ENCODE results near the gene GAD2.

The GAD2 gene

DNA sequence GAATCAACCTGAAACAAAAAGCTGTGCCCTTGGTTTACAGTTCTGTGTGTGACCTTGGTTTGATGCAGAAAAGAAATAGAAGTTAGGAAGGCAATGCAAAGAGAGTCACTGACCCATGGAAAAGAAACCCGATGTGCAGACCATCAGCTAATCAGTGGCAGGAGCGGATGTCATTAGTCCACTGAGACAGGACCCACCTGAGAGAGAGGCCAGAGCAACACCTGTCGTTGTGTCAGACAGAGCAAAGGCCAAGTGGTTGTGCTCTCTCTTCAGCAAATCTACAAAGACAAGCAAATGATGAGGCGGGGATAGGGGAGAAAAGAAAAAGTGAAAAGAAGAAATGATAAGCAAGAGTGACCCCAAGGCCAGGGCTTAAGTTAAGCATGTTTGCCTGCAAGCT is 8.7 kb downstream of the GAD2 start:
- DNase-seq: no peak

DNA sequence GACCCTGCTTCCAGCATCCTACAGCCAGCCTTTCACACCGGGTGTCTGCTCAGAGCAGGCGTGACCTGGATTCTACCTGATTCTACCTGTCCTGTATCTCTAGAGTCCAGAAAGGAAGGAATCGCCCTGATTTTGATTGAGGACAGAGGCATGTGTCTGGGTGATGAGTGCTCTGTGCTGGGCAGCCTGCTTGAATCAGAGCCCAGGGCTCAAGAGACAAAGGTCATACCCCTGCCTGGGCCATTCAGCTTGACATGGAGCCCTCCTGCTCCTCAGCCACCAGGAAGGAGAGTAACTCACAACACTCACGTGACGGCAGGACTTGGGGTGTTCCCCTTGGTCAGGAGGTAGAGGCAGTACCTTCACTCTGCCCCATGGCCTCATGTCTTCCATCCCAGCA is 11.2 kb downstream of the GAD2 start:
- DNase-seq: no peak

GRCh38 chr10:26232174-26232573 is 15.6 kb downstream of the GAD2 start:
- DNase-seq: no peak

DNA sequence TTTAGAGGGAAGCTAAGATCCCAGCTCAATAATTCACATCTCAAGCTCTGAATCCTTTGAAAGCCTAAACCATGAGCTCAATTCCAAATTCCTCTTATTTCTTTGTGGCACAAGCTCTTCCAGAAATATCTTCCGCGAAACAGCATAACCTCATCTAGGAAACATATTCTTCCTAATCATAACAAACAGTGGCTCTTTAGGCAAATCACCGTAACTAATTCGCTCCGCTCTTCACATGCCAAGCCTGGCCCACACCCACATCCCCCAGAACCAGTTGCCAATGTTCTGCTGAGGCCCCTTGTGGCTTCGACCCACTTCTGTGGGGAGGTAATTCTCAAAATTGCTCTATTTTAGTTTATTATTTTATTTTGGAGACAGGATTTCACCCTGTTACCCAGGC is 19.2 kb downstream of the GAD2 start:
- DNase-seq: no peak

DNA sequence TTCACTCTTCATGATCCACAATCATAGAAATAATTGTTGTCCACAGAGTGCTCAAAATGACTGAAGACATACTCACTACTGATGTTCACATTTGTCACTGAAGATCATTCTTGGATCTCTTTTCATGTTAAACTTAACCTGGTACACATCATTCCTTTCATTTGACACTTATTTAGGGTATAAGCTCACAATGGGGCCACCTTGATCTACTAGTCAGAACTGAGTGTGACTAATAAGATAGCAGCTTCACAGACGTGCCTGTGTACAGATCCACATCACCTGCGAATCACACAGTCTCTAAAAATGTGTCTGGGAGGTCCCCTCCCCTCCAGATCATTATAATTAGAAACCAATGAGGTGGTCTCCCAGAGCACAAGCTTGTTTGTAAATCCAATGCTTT is 21.8 kb downstream of the GAD2 start:
- DNase-seq: no peak

DNA sequence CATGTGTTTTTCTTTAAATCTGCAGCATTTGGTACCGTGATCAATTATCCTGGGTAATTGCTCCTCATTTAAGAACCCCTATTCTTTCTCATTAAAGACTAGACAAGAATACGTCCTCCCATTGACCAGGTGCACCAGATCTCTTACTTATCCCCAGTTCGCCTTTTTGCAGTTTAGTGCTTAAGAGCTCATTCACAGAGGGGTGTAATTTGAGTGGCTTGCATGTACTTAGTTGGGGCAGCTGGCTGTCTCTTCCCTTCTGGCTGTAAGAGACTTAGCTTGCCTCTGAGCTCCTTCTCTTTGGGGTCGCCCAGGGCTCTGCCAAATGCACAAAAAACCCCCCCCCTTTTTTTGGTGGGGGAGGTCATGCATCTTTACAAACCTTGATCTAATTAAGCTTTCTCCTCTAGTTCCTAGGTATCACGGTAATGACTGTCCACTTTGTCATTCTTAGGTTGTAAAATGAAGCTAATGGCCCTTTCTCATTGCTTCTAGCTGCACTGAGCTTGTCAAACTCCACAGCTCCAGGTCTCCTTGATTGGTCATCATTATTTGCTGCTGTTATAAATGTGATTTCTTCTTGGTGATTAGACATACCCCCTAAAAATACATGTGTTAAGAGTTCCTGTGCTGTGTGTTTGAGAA is 26.3 kb downstream of the GAD2 start:
- DNase-seq: peak; percentile 76

GRCh38 chr10:26243351-26243720 is 26.8 kb downstream of the GAD2 start:
- DNase-seq: no peak

GRCh38 chr10:26249681-26250080 is 33.1 kb downstream of the GAD2 start:
- no peak for DNase-seq

GRCh38 chr10:26251925-26252324 is 35.4 kb downstream of the GAD2 start:
- DNase-seq: no peak

DNA sequence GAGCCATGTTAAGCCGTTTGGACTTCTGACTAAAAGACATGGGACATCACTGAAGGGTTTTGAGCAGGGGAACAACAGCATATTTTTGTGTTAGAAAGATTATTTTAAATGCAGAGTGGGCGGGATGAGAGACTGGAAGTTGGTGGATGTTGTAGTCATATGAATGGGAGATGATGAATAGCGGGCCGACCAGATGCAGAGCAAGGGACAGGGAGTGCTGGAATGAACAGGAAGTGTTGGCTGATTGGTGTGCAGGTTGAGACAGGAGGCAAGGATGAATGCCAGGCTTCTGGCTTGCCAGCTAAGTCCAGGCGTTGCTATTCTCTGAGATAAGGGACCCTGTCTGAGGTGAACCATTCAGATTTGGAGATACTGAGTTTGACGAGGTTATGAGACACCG is 38.0 kb downstream of the GAD2 start:
- no peak for DNase-seq

DNA sequence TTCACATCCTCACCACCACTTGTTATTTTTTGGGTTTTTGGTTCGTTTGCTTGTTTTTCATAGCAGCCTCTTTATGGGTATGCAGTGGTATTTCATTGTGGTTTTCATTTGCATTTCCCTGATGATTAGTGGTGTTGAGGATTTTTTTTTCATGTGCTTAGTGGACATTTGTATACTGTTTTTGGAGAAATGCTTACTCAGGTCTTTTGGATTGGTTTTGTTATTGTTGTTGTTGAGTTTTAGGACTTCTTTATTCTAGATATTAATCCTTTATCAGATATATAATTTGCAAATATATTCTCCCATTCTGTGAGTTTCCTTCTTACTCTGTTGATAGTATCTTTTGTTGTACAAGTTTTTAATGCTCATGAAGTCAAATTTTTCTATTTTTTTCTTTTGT is 42.8 kb downstream of the GAD2 start:
- no peak for DNase-seq

DNA sequence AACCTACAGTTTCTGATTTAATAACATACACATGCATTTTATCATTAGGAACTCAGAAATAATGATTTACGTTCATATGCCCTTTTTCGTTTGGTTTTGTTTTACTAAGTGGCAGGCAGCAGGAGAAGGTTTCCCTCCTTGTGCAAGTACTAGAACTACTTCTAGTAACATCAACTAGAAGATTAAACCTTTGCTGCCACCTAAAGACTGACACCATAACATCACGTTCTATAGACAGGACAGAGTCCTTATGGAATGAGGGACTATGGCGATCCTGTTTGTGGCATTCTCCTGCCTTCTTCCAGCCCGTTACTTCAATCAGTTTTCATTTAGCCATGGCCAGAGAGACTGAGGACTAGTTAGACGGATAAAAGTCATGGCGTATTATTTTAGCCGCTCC is 53.2 kb downstream of the GAD2 start:
- DNase-seq: peak; percentile 8

DNA sequence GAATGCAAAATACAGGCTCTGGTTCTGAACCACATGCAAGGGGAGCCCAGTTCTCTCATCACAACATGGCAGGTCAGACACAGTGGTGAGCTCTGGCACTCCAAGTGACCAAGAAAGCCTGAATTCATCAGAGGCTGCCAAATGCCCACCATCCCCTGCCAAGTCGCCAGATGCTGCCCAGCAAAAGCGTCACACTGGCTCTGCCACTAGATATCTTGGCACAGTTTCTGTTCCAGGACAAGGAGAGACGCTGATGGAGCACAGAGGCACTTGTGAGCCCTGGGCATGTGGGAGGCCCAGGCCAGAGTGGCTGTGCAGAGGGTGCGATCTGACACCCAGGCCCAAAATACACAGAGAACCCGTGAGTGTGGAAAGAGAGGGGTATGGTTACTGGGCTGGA is 57.8 kb downstream of the GAD2 start:
- DNase-seq: no peak

GRCh38 chr10:26278295-26278694 is 61.7 kb downstream of the GAD2 start:
- no peak for DNase-seq

- no peak for DNase-seq
These were observed 73.7 kb downstream of the GAD2 start for GRCh38 chr10:26290236-26290635.

- DNase-seq: no peak
These were observed 75.3 kb downstream of the GAD2 start for GRCh38 chr10:26291721-26292480.

GRCh38 chr10:26296360-26296759 is 79.8 kb downstream of the GAD2 start:
- no peak for DNase-seq

- no peak for DNase-seq
These were observed 83.4 kb downstream of the GAD2 start for GRCh38 chr10:26300001-26300400.

- no peak for DNase-seq
These were observed 86.8 kb downstream of the GAD2 start for GRCh38 chr10:26303366-26303765.

DNA sequence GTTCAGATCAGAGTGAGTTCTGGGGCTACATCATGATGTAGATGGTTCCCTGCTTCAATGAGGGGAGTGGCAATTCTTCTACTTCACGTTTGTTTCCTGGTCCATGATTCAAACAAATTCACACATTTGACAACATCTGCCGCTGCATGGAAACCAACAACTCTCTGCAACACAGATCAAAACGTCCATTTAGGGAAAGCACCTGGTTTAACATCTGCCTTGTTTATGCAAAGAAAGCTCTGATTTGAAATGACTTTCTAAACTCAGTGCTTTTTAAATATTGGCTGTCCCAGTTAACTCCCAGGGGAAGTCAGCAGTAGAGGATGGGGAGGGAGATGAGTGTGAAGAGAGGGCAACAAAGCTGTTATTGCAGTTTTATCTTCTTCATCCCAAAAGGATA is 93.8 kb downstream of the GAD2 start:
- no peak for DNase-seq

GRCh38 chr10:26311383-26311940 is 94.9 kb downstream of the GAD2 start:
- no peak for DNase-seq

GRCh38 chr10:26314265-26315013 is 97.9 kb downstream of the GAD2 start:
- no peak for DNase-seq

- no peak for DNase-seq
These were observed 102.1 kb downstream of the GAD2 start for GRCh38 chr10:26318672-26319071.

- no peak for DNase-seq
These were observed 106.6 kb downstream of the GAD2 start for GRCh38 chr10:26323219-26323618.
